ENCODE data around the gene ARHGAP6.

Gene ARHGAP6

GRCh38 chrX:11117745-11118144, 548.0 kb downstream of the ARHGAP6 start:
- no peaks in the 10 kb centered on the region for H3K27me3 ChIP-seq (ENCODE audit: insufficient read depth, poor library complexity, severe bottlenecking)
- H3K4me3 ChIP-seq (replicated peaks; ENCODE audit: insufficient read depth, low read length): no peak overlapping the region
- H3K27ac ChIP-seq (replicated peaks): no peak overlapping the region
- no peak for TF ChIP-seq REST (IDR thresholded peaks at IDR 0.05; ENCODE audit: insufficient replicate concordance, low read depth)
- no peak for TF ChIP-seq CTCF (IDR thresholded peaks at IDR 0.05; ENCODE audit: insufficient read depth, low read length)
- TF ChIP-seq SPI1 (IDR thresholded peaks at IDR 0.05; ENCODE audit: borderline replicate concordance, low read depth): no peak
- TF ChIP-seq GABPA (IDR thresholded peaks at IDR 0.05; ENCODE audit: low read depth): no peak
- TF ChIP-seq POLR2AphosphoS5 (IDR thresholded peaks at IDR 0.05; ENCODE audit: low read depth): no peak
- DNase-seq (ENCODE audit: low read depth in 1 of 2, low spot score in 1 of 2): no peak

- no peaks in the 10 kb centered on the region for H3K27me3 ChIP-seq (ENCODE audit: insufficient read depth, poor library complexity, severe bottlenecking)
- no peak overlapping the region for H3K27ac ChIP-seq (replicated peaks)
- no peak overlapping the region for H3K4me3 ChIP-seq (replicated peaks; ENCODE audit: insufficient read depth, low read length)
- no peak for DNase-seq (ENCODE audit: low read depth in 1 of 2, low spot score in 1 of 2)
- TF ChIP-seq GABPA (IDR thresholded peaks at IDR 0.05; ENCODE audit: low read depth) (no peak), SPI1 (IDR thresholded peaks at IDR 0.05; ENCODE audit: borderline replicate concordance, low read depth) (0 out of 2 replicates have a peak, but pooled peaks have one; percentile 2)
Measured at GRCh38 chrX:11113731-11114130, 552.0 kb downstream of the ARHGAP6 start.

- Histone ChIP-seq H3K27me3 (ENCODE audit: insufficient read depth, poor library complexity, severe bottlenecking) (no peaks in the 10 kb centered on the region), H3K27ac (replicated peaks) (peak overlapping the region; percentile 88)
Measured at GRCh38 chrX:11111947-11112346, 553.8 kb downstream of the ARHGAP6 start.

GRCh38 chrX:11111037-11111851, 554.5 kb downstream of the ARHGAP6 start, which contains the start of gene HCCS:
Gene HCCS, plus strand, starts transcription at chrX:11111332. Its CDS starts 729 bp downstream, at chrX:11112061.
- Histone ChIP-seq H3K4me3 (replicated peaks; ENCODE audit: insufficient read depth, low read length) (peak within 1 kb of the TSS; percentile 68), H3K27ac (replicated peaks) (peak within 1 kb of the TSS; percentile 88), H3K27me3 (ENCODE audit: insufficient read depth, poor library complexity, severe bottlenecking) (no peaks in the 10 kb centered on the region)
- TF ChIP-seq GABPA (IDR thresholded peaks at IDR 0.05; ENCODE audit: low read depth): peak; percentile 86
- TF ChIP-seq SPI1 (IDR thresholded peaks at IDR 0.05; ENCODE audit: borderline replicate concordance, low read depth): peak; percentile 12; the same call in 1 of the 2 replicates
- TF ChIP-seq CTCF (IDR thresholded peaks at IDR 0.05; ENCODE audit: insufficient read depth, low read length): no peak
- peak; percentile 81 for TF ChIP-seq POLR2AphosphoS5 (IDR thresholded peaks at IDR 0.05; ENCODE audit: low read depth)
- peak; percentile 50 to 84 for DNase-seq (ENCODE audit: low read depth in 1 of 2, low spot score in 1 of 2)

More at GRCh38 chrX:11111947-11112346, 553.8 kb downstream of the ARHGAP6 start:
- TF ChIP-seq REST (IDR thresholded peaks at IDR 0.05; ENCODE audit: insufficient replicate concordance, low read depth): no peak
- peak overlapping the region; percentile 68 for H3K4me3 ChIP-seq (replicated peaks; ENCODE audit: insufficient read depth, low read length)
- DNase-seq (ENCODE audit: low read depth in 1 of 2, low spot score in 1 of 2): no peak

Data from HL-60 (cell line).